Body of pancreas (tissue), 4 donors: ENCODE data around the gene PDE2A. TPM values are rescaled to one million over a fixed set of nuclear protein-coding genes. Genes with fewer than 3 reads are reported as not detected.

ENCODE experiments used
- ATAC-seq: fragments of 150-250 bp; one replicate; pipeline ENCODE4 v1.9.1; 2016
- DNase-seq, 4 donors: peaks; one replicate each; pipeline ENCODE4 v3.0.0-alpha.2; 2019
- H3K27ac ChIP-seq, 4 donors: fragments of 200-600 bp; sonication (generic); 1 replicate in 3 of 4; 2 replicates in 1 of 4; pipeline versions ENCODE4 v1.5.1 to v1.6.1; 2016 to 2019; ENCODE audit warnings: mild to moderate bottlenecking in 1 of 4, mixed read lengths in 1 of 4, moderate library complexity in 1 of 4
- H3K27me3 ChIP-seq, 2 donors: fragments of 200-600 bp; sonication (generic); one replicate each; pipeline ENCODE4 v1.6.0; 2016; ENCODE audit warnings: mild to moderate bottlenecking in 1 of 2
- H3K36me3 ChIP-seq, 2 donors: fragments of 200-600 bp; sonication (generic); replicated peaks in 1 of 2; 2 replicates each; pipeline ENCODE4 v1.5.1; 2016; ENCODE audit warnings: low read depth in 2 of 2; ENCODE audit not compliant: insufficient read depth in 1 of 2
- H3K4me1 ChIP-seq: fragments of 200-600 bp; sonication (generic); one replicate; pipeline ENCODE4 v1.6.0; 2016
- H3K4me3 ChIP-seq, 2 donors: fragments of 200-600 bp; sonication (generic); 1 replicate in 1 of 2; 2 replicates in 1 of 2; pipeline ENCODE4 v1.5.1; 2016 to 2019
- H3K9me3 ChIP-seq, 3 donors: fragments of 200-600 bp; sonication (generic); 1 replicate in 2 of 3; 2 replicates in 1 of 3; pipeline ENCODE4 v1.5.1; 2016
- CTCF ChIP-seq, 7 experiments: fragments of 450-650 bp in 4 of 7; fragments of 200-600 bp in 3 of 7; sonication (generic) in 3 of 7; IDR thresholded peaks; one replicate each; pipeline ENCODE4 v1.5.1; 2016 to 2019; ENCODE audit warnings: antibody characterized with exemption in 7 of 7
- POLR2A ChIP-seq, 3 donors: fragments of 450-650 bp; IDR thresholded peaks; one replicate each; pipeline ENCODE4 v1.6.1; 2016; ENCODE audit warnings: antibody characterized with exemption in 3 of 3, mild to moderate bottlenecking in 2 of 3
- WGBS, 2 donors: methylation state at CpG; one replicate each; pipeline ENCODE4 v1.1.5; 2017; 5-methylcytosine and 5-hydroxymethylcytosine counted together
- intact Hi-C: fragments of 100-400 bp; cut with DNase I; formaldehyde crosslinking; loops from one replicate; pipeline ENCODE4 v1.15.1; 2023
- total RNA-seq, 2 donors: library from RNA; depleted of rRNA; stranded (reverse); fragments of >200 nt; gene quantifications; one replicate each; pipeline ENCODE4 v1.1.0, GENCODE V29; 2016

PDE2A gene
- total RNA-seq, 2 donors from 2014 or later, result 7.0 to 29.3 TPM

- no peak for TF ChIP-seq POLR2A (IDR thresholded peaks at IDR 0.05)
- TF ChIP-seq CTCF (IDR thresholded peaks at IDR 0.05), result no peak
Measured at GRCh38 chr11:72670041-72670440, 4.2 kb downstream of the PDE2A start.

GRCh38 chr11:72669527-72669926 lies 4.7 kb downstream of the PDE2A start:
- no peak for TF ChIP-seq CTCF (IDR thresholded peaks at IDR 0.05)
- no peak for TF ChIP-seq POLR2A (IDR thresholded peaks at IDR 0.05)
- intact Hi-C loops, result no loop called here
- no peak for DNase-seq
- H3K4me3 ChIP-seq, result no peak overlapping the region
- H3K9me3 ChIP-seq, result peaks cover 0 to 9% (median 0%) of the 10 kb centered on the region in 3 donors
- WGBS, 2 donors, result 67 to 72% methylated on average over 3 to 8 of the region's 8 CpGs
- H3K27ac ChIP-seq, result no peak overlapping the region
- no peaks in the 10 kb centered on the region for H3K36me3 ChIP-seq
- H3K4me1 ChIP-seq, result no peaks in the 10 kb centered on the region
- ATAC-seq, result no peak
- H3K27me3 ChIP-seq, result no peaks in the 10 kb centered on the region

More at GRCh38 chr11:72670041-72670440, 4.2 kb downstream of the PDE2A start:
- Histone ChIP-seq H3K27ac (no peak overlapping the region), H3K36me3 (no peaks in the 10 kb centered on the region), H3K4me3 (no peak overlapping the region), H3K4me1 (no peaks in the 10 kb centered on the region), H3K27me3 (no peaks in the 10 kb centered on the region), H3K9me3 (peaks cover 0 to 9% (median 0%) of the 10 kb centered on the region in 3 donors)
- intact Hi-C loops, result no loop called here
- DNase-seq, result no peak
- ATAC-seq, result no peak
- 47 to 50% methylated on average over 4 of the region's 4 CpGs for WGBS, 2 donors

GRCh38 chr11:72668629-72669347 lies 5.4 kb downstream of the PDE2A start:
- Histone ChIP-seq H3K4me3 (no peak overlapping the region), H3K36me3 (no peaks in the 10 kb centered on the region), H3K27ac (no peak overlapping the region), H3K27me3 (no peaks in the 10 kb centered on the region), H3K4me1 (no peaks in the 10 kb centered on the region), H3K9me3 (peaks cover 0 to 9% (median 0%) of the 10 kb centered on the region in 3 donors)
- 62 to 71% methylated on average over 7 of the region's 7 CpGs for WGBS, 2 donors
- no peak for DNase-seq
- TF ChIP-seq POLR2A (IDR thresholded peaks at IDR 0.05), result no peak
- TF ChIP-seq CTCF (IDR thresholded peaks at IDR 0.05), result no peak
- ATAC-seq, result no peak
- intact Hi-C loops, result no loop called here

- intact Hi-C loops, result no loop called here
Measured at GRCh38 chr11:72665911-72666472, 8.2 kb downstream of the PDE2A start.

More at GRCh38 chr11:72665911-72666472, 8.2 kb downstream of the PDE2A start:
- ATAC-seq (no peak), DNase-seq (no peak)
- Histone ChIP-seq H3K4me3 (no peak overlapping the region), H3K4me1 (no peaks in the 10 kb centered on the region), H3K36me3 (no peaks in the 10 kb centered on the region), H3K27ac (no peak overlapping the region), H3K9me3 (peaks cover 0 to 9% (median 0%) of the 10 kb centered on the region in 3 donors), H3K27me3 (no peaks in the 10 kb centered on the region)
- 23 to 34% methylated on average over 5 to 6 of the region's 6 CpGs for WGBS, 2 donors
- TF ChIP-seq POLR2A (IDR thresholded peaks at IDR 0.05) (no peak), CTCF (IDR thresholded peaks at IDR 0.05) (no peak)
